ENCODE data around the gene EXOC3. TPM values are rescaled to one million over a fixed set of nuclear protein-coding genes. Genes with fewer than 3 reads are reported as not detected.
A peak's percentile ranks its signal among the peaks of the same experiment; 100 is the strongest.

EXOC3 gene
- total and polyA plus RNA-seq, 10 of the 15 experiments (the other 5 are each of a cell fraction or from before 2014, with no cell fraction given) = 1.6 to 53.0 (median 27.9) TPM

DNA sequence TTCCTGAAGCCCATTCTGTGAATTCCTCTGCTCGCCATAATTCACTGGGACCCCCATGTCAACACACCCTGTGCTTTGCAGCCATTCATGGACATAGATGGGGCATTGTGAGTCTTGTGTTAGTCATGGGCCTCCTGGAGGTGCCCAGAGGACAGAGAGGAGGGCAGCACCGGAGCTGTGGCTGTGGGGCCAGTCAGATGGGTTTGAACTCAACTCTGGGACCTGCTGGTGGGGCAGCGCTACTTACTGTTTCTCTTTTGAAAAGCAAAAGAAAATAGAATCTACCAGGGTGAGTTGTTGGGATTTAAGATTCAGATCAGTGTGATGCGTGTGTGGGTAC lies 11.3 kb upstream of the EXOC3 start:
- no peak overlapping the region for H3K4me3 ChIP-seq
- no peak for ATAC-seq
- H4K20me1 ChIP-seq (ENCODE audit: control insufficient read depth, insufficient read depth) = no peaks in the 10 kb centered on the region
- H3K4me1 ChIP-seq (ENCODE audit: control insufficient read depth, insufficient read depth, low read length) = peaks cover 8% of the 10 kb centered on the region
- in situ Hi-C loops (cut with MboI) (no loop called here), intact Hi-C loops (cut with micrococcal nuclease; ENCODE audit: unreplicated experiment) (loop anchor here (1.0 kb wide), 1 partner anchor 114 kb away; no protein-coding TSS in a partner anchor)
- H3K9me3 ChIP-seq (replicated peaks; ENCODE audit: control insufficient read depth, insufficient read depth, low read length) = no peaks in the 10 kb centered on the region
- ChIA-PET POLR2A (interaction anchor here (0.6 to 1.0 kb wide), 2 partner anchors 99 to 113 kb away, joined by 3 to 5 read pairs; no protein-coding TSS in a partner anchor), CTCF (interaction anchor here (0.5 to 6.4 kb wide), 15 partner anchors 8 to 463 kb away, joined by 3 to 126 read pairs (median 6); partner anchors contain the start of gene AHRR), RAD21 (ENCODE audit: unreplicated experiment) (interaction anchor here (0.7 to 6.0 kb wide), 9 partner anchors 15 to 243 kb away, joined by 3 to 82 read pairs (median 3); partner anchors contain the start of genes AHRR and PDCD6), SMC1A (ENCODE audit: uncharacterized antibody, unreplicated experiment) (interaction anchor here (0.6 to 3.7 kb wide), 10 partner anchors 10 to 115 kb away, joined by 3 to 33 read pairs (median 4); no protein-coding TSS in a partner anchor)
- H2AFZ ChIP-seq (ENCODE audit: control insufficient read depth, low read depth, low read length) = no peak overlapping the region
- no peaks in the 10 kb centered on the region for H3K79me2 ChIP-seq (ENCODE audit: control insufficient read depth, insufficient read depth, low read length)
- no peaks in the 10 kb centered on the region for H3K27me3 ChIP-seq (replicated peaks in 1 of 2; ENCODE audit: control insufficient read depth in 2 of 2, insufficient read depth in 2 of 2, low read length in 1 of 2)
- H3K4me2 ChIP-seq (ENCODE audit: control insufficient read depth, insufficient read depth) = no peak overlapping the region
- H3K27ac ChIP-seq (ENCODE audit: control insufficient read depth, insufficient read depth) = no peak overlapping the region
- BruUV-seq (replicated peaks) = no TSS peak
- H3K9ac ChIP-seq (ENCODE audit: control insufficient read depth, insufficient read depth, low read length) = no peak overlapping the region
- peaks cover 6 to 30% of the 10 kb centered on the region in 2 experiments; a peak in 3 of 4 replicates for H3K36me3 ChIP-seq (ENCODE audit: control insufficient read depth in 2 of 2, insufficient read depth in 2 of 2, low read length in 1 of 2)
- no peak for FAIRE-seq
- 0 out of 2 replicates have a peak, but pooled peaks have one; percentile 6 for TF ChIP-seq POLR2A (IDR thresholded peaks at IDR 0.05; ENCODE audit: low read depth, low read length)
- TF ChIP-seq, protein P1, sequence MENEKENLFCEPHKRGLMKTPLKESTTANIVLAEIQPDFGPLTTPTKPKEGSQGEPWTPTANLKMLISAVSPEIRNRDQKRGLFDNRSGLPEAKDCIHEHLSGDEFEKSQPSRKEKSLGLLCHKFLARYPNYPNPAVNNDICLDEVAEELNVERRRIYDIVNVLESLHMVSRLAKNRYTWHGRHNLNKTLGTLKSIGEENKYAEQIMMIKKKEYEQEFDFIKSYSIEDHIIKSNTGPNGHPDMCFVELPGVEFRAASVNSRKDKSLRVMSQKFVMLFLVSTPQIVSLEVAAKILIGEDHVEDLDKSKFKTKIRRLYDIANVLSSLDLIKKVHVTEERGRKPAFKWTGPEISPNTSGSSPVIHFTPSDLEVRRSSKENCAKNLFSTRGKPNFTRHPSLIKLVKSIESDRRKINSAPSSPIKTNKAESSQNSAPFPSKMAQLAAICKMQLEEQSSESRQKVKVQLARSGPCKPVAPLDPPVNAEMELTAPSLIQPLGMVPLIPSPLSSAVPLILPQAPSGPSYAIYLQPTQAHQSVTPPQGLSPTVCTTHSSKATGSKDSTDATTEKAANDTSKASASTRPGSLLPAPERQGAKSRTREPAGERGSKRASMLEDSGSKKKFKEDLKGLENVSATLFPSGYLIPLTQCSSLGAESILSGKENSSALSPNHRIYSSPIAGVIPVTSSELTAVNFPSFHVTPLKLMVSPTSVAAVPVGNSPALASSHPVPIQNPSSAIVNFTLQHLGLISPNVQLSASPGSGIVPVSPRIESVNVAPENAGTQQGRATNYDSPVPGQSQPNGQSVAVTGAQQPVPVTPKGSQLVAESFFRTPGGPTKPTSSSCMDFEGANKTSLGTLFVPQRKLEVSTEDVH (IDR thresholded peaks at IDR 0.05; ENCODE audit: low read depth, partially characterized antibody) = no peak
- 86% methylated on average over 4 of the region's 4 CpGs for WGBS (ENCODE audit: insufficient coverage, insufficient replicate concordance, low lambda C conversion rate, missing lambda C conversion rate)
- DNase-seq (ENCODE audit: low read depth, low spot score) = no peak
